HG03095 (cell line): ENCODE measurements around the gene COL27A1.

Experiments used
- ATAC-seq: cut with Tn5 transposase; IDR thresholded peaks from one replicate; pipeline ENCODE4 v1.9.1; 2021; ENCODE audit warnings: moderate library complexity; ENCODE audit not compliant: unreplicated experiment

The COL27A1 gene

DNA sequence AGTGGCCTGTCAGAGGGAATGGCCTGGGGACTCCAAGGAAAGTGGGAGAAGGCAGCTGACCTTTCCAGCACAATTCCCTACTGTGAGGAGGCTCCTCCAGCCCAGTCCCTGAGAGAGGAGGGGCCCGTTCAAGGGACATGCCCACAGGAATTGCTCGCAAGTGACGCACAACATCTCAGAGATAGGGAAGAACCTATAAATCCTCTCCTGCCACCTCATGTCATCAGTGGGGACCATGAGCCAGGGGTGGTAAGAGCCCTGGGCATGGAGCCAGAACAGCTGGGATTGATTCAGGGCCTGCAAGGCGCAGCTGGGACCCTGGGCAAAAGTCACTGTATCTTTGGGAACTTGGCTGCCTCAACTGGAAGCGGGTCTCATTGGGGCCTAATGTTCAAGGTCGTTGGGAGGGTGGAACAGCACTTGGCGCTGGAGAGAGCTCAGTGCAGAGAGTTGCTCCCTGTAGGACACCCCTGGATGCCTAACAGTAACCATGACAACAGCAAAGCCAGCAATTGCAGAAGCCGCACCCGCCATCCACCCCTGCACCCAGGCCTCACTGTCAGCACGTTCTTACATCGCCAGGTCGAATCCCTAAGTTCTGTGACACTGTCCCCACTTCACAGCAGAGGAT is 126.3 kb downstream of the COL27A1 start:
- no peak for ATAC-seq

DNA sequence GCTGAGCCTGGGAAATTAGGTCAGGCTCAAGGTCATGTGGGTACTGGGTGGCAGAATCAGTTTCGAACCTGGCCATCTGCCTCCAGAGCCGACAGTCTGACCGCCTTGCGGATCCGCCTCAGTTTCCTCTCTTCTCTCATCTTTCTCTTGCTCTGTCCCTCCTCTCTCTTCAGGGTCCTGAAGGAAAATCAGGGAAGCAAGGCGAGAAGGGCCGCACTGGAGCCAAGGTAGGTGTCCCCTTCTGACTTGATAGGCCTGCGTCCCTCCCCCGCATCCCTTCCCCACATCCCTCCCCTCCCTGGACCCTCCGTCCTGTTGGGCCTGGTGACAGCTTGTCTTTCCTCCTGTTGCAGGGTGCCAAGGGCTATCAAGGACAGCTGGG is 126.8 kb downstream of the COL27A1 start:
- ATAC-seq: no peak

DNA sequence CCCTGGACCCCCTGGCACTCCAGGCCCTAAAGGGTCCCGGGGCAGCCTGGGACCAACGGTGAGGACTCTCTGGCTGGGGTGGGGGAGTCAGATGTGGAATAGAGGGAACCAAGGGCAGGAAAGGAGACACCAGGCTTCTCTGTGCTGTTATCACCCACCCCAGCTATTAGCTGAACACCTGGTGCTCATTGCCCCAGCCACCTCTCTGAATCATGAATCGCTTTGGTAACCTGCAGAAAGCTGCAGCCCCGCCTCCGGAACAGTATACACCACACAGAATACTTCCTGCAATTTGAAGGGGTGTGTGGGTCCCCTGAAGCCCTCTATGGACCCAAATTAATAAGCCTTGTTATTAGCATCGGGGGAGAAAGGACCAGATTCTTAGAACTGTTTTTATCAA is 127.2 kb downstream of the COL27A1 start:
- no peak for ATAC-seq

DNA sequence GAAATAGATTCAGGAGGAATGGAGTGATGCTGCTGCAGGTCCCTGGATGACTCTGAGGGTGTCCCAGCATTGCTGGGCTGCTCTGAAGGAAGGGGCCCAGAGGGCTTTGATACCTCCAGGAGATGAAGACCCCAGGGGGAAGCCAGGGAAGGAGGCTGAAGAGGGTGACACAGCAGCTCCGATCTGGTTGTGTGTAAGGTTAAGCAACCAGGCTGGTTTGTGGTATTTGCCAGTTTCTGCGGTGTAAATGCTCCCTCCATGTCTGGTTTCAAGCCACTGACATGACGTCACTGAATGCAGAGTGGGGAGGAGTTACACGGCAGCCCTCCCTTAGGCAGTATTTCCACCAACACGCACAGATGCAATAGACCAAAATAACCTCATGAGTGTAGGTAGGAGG is 127.6 kb downstream of the COL27A1 start:
- ATAC-seq: no peak

DNA sequence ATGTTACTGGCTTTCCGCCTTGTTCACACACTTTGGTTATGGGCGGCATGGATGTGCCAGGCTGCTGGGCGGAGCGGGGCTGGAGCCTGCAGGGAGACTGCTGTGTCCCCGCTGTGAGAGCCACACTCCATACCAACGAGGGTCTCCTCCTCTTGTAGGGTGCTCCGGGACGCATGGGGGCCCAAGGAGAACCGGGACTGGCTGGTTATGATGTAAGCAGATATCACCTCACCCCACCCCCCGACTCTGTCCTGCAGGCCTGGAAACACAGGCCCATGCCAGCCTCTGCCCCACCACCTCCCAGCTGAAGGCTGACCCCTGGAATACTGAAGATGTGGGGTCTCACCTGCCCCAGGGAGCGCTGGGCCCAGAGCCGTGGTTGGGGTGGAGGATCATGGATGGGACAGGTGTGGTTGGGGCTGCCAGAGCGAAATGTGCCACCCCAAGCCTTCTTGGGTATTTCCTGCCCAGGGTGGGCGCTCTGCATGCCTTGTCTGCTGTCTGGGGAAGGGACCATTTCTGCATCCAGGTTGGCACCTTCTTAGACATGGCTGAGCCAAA is 128.3 kb downstream of the COL27A1 start:
- no peak for ATAC-seq

DNA sequence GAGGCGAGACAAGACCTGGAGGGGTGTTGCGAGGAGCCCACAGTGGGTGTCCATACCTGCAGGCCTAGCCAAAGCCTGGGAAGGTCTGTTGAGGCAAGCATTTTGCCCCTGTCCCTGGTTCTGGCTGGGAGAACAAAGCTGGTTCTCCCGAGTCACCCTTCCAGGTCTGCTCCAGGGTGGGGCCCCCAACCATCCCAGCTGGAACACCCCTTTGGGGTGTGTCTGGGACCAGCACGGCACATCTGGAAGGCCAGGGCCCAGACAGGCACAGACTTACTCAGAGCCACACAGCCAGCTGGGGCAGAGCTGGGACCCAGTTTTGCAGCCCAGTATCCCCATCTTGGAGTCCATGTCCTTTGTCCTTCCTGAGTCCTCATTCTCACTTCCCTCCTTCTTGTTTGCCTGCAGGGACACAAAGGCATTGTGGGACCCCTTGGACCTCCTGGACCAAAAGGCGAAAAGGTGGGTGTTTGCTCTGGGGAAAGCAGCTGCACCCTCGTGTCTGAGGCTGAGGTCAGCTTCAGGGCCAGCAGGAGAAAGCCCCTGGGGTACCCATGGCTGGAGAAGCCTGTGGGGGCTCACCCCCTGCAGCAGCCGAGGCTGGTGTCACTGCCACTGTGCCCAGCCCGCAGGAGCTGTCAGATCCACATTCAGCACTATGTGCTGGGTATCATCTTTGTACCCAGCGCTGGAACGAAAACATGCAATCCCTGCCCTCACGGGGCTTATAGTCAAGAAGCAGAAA is 129.2 kb downstream of the COL27A1 start:
- ATAC-seq: no peak

DNA sequence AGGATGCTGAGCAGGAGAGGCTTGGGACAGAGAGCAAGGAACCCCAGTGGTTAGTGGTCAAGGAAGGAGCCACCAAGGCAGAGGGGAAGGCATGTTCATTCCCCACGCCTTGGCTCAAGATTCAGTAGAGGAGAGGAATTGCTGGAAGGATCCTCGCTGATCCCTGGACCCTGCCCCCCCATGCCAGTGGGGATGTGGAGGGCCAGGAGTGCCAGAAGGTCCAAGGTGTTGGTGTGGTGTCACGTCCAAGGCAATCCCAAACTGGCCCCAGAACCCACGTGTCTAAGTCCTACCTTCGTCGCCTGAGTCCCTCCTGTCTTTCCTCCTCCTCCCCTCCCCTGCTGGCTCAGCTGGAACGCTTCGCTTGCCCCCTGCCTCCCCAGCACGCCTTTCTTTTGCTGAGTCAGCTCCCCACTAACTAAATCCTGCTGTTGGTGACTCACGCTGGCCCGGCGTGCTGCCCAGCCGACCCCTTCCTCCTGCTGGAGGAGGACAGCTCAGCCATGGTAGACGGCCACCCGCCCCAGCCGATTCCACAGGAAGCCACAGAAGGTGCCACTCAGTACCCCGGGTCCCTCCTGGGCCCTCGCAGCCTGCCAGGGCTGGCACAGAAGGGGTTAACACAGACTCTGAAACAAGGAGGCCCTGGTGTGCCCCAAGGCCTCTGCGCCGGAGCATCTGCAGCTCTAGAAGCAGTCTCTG is 130.0 kb downstream of the COL27A1 start:
- no peak for ATAC-seq

DNA sequence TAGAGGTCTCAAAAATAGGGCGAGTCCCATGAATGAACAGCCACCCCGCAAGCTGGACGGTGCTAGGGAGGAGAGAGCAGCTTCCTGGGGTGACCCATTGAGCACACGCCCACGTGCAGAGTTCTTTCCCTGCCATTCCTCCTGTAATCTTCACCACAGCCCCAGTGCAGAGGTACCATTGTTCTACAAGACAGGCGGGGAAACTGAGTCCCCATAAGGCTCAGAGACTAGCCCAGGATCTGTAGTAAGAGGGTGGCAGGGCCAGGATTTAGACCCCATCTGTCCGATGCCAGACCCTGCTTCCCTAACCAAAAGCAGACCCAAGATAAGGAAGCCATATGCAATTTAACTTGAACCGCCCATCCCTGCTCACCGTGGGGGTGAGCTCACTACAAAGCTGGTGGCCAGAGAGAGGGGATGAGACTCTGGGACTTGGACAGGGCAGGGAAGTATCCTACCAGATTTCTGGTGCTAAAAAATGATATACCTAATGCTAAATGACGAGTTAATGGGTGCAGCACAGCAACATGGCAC is 130.9 kb downstream of the COL27A1 start:
- ATAC-seq: no peak

DNA sequence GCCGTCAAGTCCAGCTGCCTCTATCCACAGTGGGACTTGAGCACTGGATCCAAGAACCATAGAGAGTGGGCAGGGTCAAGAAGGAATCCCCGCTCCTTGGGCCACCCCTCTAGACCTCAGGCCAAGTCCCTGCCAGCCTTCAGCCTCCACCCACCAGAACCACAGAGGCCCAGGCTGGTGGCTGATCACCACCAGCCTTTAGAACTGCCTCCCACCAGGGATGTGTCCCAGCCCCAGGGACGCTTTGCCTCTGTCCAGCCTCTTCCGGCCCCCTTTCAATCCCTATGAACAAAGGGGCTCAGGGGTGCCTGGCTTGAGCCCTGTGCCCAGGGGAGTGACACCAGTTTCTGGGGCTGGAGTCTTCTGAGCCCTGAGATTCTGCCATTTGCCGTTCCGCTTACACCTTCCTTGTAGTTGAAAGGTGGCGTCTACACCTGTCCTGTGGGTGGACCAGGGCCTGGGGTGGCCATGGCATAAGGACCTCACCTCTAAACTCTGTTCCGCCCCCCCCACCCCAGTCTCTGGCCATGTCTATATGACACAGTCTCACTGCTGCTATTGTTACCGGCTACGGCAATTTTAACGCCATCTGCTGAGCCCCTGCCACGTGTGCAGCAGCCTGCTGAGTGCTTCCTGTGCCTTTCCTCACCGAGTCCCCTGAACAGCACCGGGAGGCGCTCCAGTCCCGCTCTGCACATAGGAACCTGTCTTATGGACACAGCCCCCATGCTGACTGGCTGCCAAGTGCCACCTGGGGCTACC is 131.8 kb downstream of the COL27A1 start:
- ATAC-seq: no peak

DNA sequence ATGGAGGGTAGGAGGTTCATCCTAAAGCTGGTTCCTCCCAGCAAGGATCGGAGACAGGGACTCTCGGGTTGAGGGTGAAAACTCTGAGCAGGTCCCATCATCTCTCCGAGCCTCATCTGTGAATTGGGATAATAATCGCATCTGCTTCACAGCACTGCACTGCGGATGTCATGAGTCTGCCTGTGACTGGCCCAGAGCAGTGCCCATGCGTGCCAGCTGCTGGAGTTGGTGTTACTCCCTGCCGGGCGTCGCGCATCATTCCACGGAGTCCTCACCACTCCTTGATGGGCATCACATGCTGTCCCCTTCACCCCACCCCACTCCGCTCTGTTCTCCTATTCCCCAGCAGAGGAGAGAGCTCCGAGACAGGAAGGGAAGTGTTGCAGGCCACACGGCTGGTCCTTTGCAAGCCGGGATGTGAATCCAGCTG is 132.4 kb downstream of the COL27A1 start:
- no peak for ATAC-seq

DNA sequence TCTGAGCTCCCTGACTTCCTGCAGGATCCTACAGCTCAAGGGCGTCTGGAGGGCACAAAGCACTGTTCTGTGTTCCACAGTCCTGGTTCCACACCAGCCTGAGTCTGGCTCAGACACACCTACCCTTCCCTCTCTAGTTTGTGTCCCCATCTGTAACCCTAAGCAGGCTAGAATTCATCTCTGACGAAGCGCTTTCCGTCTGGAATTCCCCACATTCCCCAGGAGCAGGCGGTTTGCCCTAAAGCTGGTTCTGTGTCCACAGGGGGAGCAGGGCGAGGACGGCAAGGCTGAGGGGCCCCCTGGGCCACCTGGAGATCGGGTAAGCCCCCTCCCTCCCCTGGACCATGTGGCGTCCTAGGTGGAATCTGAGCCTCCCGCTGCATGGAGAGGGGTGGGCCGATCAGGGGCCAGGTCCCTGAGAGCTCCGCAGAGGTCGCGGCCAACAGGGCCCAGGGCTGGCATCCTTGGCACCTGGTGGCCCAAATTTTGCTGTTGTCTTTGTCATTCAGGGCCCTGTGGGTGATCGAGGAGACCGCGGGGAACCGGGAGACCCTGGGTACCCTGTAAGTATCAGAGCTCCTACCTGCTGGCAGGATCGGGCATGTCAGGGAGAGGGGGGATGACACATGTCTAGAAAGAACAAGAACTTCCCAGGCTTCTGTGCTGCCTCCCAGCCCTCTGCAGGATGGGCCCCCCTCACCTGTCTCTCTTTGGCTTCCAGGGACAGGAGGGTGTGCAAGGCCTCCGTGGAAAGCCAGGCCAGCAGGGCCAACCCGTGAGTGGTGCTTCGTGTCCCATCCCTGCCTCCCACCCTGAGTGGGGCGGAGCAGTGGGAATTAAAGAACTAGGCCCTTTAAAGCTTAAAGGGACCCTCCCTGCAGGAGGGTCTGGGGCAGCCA is 133.1 kb downstream of the COL27A1 start:
- no peak for ATAC-seq

DNA sequence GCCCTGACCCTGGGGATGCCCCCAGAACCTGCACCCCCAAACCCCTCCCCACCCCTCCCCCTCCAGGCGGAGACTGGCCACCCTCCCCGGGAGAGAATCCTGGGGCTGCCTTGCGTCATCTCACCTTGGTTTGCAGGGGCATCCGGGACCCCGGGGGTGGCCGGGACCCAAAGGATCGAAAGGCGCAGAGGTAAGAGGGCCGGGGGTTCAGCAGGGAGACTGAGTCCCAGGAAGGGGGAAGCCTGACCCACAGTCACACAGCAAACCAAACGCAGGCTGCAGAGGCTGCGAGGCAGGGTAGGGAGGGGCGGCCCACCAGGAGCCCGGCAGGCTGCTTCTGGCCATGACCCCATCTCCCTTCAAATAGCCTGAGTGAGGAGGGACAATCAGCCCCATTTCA is 133.8 kb downstream of the COL27A1 start:
- no peak for ATAC-seq

DNA sequence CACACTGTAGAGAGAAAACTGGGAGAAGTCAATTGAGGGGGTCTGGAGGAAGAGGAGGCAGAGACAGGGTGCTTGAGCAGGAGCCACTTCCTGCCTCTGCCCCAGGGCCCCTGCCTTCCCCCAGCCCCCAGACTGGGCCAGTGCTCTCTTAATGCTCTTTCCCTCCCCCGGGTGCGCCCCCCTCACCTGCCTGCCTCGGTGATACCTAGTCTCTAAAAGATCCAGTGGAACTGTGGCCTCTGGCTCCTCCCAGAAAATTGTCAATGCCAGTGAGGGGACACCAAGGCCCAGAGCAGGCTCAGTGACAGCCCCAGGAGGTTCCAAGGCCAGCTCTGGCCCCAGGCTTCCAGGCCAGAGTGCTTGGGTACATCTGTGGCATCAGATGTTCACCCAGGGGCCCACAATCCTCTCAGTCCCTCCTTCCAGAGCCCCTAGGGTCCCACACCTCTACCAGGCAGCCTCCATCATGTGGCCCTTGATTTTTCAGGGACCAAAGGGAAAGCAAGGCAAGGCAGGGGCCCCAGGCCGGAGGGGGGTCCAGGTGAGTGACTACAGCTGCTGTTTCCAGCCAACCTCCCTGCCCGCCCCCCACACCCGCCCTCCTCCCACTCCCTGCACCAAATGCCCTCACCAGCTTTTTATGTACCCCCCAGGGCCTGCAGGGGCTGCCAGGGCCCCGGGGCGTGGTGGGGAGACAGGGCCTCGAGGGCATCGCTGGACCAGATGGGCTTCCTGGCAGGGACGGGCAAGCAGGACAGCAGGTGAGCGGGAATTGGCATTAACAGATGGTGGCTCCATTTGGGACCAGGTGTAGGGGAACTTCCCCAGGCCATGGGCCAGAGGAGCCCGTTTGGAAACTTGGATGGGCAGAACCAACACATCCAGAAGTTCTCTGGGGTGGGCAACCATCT is 134.5 kb downstream of the COL27A1 start:
- ATAC-seq: no peak

DNA sequence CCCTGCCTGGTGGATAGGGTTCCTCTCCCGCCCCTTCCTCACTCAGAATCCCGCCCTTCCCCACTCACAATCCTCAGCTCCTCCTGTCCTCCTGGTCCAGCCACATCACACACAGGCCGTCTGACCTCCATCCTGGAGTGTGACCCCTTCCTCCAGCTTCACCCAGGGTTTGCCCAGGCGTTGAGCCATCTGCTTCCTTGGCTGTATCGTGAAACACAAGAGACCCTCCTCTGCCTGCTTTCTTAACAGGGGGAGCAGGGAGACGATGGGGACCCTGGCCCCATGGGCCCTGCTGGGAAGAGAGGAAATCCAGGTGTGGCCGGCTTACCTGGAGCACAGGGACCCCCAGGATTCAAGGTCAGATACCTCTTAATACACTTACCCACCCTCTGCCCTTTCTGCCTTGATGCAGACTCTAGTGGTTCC is 135.2 kb downstream of the COL27A1 start:
- ATAC-seq: no peak

DNA sequence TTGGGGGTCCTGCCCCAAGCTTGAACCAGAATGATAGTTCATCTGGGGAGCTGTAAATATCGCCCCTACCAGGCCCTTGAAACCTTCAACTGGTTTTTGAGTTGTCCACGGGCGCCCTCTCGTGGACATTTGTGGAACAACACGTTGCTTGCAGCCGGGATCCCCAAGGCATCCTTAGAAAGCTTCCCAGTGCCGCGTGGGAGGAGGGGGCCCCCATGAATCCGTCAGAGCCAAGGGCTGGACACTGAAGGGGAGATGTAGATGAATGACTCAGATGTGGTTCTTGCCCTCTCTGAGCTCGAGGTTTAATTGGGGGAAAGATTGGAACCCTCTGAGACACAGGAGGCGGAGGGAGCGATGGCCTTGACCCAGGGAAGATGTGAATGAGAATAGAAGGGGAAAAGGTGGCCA is 135.7 kb downstream of the COL27A1 start:
- ATAC-seq: no peak

DNA sequence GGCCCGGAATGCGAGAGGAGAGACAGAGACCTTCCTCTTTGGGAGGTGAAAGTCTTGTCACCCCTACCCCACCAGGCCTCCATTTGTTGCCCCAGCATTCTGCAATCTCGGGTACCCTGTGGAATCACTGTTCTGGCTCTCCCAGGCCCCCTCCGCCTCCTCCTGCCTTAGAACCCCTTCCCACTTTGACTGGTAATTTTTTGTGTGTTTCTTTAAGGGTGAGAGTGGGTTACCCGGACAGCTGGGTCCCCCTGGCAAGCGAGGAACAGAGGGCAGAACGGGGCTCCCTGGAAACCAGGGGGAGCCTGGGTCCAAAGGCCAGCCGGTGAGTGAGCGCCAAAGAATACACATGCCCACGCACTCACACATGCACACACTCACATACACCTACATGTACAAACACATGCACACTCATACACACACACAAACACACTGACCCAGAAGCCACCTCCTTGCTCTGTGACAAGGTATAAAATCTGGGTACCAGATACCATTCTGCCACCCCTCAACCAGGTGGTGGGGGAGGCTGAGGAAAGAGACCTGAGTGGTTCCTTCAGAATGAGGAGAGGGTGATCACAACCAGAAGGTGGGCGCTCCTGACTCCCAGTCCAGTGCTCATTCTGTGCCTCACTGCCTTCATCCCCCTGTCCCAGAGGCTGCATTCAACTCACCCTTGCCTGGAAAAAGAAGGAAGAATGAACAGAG is 136.7 kb downstream of the COL27A1 start:
- ATAC-seq: no peak

DNA sequence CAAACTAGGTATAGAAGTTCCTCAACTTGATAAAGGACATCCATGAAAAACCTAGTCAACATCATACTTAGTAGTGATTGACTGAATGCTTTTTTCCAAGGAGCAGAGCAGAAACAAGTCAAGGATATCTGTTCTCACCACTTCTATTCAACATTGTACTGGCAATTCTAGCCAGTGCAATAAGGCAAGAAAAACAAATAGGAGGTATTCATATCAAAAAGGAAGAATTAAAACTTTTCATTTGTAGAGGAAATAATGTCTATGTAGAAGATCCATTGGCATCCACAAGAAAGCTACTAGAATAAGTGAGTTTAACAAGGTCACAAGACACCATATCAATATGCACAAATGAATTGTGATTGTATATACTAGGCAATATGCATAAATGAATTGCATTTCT is 139.3 kb downstream of the COL27A1 start:
- ATAC-seq: no peak

DNA sequence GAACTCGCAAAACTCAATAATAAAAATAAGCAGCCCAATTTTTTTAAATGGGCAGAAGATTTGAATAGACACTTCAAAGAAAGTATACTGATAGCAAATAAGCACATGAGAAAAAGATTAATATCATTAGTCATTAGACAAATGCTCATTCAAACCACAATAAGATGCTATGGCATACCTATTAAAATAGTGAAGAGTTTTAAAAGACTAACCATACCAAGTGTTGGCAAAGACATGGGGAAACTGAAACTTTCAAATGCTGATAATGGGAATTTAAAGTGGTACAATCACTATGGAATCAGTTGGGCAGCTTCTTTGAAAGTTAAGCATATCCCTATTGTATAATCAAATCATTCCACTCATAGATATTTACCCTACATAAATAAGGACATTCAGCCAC is 141.0 kb downstream of the COL27A1 start:
- ATAC-seq: no peak
